LNCAP (cell line): ENCODE measurements around the gene BNIP3.

Experiments used
- TF ChIP-seq, protein P1 (sequence below): fragments of 450-650 bp; IDR thresholded peaks from 2 replicates; pipeline ENCODE4 v1.5.1; 2017; ENCODE audit warnings: mild to moderate bottlenecking

The BNIP3 gene

DNA sequence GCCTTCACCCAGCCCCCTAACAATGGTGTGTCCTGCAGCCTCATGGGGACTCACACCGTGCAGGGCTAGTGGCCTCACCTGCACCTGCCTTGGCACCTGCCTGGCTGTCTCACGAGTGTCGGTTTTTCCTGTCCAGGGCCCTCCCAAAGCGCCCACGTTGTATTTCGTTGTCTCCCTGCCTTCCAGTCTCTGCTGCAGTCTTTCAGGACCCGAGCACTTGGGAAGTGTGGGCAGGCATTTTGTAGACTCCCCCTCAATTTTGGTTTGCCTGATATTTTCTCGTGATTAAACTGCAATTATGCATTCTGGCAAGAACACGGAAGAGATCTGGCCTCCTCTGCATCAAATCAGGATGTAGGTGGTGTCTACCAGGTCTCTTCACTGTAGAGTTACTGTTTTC lies 17.9 kb downstream of the BNIP3 start:
- TF ChIP-seq, protein P1, sequence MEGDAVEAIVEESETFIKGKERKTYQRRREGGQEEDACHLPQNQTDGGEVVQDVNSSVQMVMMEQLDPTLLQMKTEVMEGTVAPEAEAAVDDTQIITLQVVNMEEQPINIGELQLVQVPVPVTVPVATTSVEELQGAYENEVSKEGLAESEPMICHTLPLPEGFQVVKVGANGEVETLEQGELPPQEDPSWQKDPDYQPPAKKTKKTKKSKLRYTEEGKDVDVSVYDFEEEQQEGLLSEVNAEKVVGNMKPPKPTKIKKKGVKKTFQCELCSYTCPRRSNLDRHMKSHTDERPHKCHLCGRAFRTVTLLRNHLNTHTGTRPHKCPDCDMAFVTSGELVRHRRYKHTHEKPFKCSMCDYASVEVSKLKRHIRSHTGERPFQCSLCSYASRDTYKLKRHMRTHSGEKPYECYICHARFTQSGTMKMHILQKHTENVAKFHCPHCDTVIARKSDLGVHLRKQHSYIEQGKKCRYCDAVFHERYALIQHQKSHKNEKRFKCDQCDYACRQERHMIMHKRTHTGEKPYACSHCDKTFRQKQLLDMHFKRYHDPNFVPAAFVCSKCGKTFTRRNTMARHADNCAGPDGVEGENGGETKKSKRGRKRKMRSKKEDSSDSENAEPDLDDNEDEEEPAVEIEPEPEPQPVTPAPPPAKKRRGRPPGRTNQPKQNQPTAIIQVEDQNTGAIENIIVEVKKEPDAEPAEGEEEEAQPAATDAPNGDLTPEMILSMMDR, result no peak

DNA sequence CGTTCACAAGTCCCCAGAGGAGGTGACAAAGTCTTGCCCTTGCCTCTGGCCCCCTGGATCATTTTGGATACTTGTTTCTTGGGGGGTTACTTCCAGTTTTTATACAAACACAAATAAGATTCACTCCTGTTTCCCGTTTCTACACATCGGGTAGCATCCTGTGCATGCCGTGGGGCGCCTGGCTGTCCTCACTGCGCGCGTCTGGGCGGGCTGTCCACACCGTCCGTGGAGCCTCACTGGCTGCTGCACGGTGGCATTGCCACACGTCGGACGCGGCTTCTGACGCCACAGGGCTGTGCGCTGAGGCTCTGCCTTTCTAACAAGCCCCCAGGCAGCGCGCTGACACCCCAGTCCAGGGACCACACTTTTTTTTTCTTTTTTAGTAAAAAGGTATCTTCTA lies 18.4 kb downstream of the BNIP3 start:
- TF ChIP-seq, protein P1, result no peak

DNA sequence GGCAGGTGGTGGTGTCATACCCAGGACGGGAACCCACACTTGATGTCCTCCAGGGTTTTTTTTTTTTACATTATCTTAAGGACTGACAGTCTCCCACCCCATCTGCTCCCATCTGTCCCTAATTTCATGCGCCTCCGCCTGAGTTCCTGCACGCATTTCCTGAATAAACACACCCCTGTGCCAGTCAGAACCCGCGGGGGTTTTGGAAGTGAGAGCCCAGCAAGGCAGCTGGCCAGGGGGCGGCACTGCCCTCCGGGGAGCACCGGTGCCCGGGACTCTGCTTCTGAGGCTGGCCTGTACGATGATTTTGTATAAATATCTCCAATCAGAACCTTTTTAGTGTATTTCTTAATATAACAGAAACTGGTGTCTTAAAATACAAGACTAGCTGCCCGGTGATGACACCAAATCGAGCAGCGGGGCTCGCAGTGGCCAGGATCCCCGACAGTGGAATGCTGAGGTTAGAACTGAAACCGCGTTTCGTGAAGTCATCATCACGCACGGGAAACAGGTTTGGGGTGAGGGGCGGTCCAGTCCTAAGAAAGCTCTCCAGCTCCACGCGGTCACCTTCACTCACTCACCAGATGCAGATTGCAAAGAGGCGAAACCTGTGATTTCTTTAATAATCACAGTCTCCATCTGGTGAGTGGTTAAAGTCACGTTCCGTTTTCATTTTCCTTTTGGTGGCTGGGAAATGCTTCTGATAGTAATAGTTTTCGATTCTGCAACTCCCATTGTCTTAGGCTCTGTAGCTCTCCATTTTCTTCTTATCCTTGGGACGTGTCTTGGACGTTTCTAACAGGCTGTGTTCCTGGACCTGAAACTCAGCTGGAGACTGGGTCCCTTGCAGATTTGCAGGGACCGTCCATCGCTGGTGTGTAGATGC lies 19.7 kb downstream of the BNIP3 start:
- TF ChIP-seq, protein P1, result no peak

DNA sequence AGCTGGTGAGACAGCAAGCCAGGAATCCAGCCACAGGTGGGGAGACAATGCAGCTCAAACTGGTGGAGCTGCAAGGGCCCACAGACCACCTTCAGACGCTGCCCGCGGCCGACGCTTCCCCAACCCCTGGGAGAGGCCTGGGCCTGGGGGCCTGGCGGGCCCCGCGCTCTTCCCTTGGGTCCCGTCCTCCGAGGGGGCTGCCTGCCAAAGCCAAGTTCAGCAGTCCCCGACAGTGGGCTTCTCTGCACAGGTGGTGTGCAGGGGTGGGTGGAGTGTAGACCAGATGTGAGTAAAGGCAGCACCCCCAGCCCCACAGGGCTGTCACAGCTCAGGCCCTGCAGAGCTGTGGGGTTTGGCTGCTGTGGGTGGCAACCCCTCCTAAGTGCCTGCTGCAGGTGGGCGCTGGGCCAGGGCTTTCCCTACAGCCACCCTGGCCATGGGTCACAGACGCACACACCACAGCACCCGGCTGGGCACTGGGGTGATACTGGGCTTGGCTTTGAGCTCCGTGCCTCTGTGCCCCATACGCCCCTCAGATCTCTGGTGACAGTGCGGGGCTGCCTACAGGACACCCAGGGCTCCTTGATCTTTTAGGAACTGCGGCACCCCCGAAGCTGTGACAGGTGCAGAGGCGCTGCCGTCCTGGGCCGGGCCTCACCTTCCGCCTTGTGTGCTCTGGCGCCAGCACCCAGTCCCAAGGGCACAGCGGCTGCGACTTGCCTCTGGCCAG lies 20.5 kb downstream of the BNIP3 start:
- TF ChIP-seq, protein P1, result no peak

DNA sequence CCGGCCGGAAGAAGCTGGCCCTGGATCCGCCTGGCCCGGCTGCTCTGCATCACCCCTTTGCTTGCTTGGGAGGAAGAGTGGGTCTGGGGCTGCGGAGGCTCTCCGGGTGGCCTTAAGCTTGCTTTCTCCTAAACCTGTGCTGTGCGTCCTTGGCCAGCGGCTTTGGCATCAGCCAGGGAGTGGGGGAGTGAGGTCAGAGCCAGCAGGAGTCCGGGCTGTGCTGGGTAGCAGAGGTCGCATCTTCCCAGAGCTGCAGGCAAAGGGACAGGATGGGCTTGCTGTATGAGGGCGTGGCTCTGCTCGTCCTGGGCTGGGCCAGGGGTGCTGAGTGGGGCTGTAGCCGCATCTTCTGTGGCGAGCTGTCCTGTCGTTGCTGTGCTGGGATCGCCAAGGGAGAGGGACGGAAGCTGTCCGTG lies 21.1 kb downstream of the BNIP3 start:
- TF ChIP-seq, protein P1, result no peak

DNA sequence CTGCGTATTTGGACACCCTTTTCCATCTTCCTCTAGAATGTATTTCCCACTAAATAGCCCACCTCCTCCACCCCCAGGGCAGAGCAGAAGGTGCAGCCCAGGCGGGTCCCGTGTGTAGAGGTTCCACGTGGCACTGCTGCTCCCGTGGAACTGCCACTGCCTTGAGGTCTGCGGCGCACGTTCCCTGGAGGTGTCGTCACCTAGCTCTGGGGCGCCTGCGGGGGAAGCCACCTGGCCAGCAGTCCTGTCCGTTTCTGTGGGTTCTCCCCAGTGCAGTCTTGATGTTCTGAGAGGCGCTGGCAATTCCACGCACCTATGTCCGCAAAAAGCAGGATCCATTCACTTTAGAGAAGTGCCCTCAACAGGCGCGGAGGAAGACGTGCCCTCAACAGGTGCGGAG lies 21.9 kb downstream of the BNIP3 start:
- TF ChIP-seq, protein P1, result no peak

DNA sequence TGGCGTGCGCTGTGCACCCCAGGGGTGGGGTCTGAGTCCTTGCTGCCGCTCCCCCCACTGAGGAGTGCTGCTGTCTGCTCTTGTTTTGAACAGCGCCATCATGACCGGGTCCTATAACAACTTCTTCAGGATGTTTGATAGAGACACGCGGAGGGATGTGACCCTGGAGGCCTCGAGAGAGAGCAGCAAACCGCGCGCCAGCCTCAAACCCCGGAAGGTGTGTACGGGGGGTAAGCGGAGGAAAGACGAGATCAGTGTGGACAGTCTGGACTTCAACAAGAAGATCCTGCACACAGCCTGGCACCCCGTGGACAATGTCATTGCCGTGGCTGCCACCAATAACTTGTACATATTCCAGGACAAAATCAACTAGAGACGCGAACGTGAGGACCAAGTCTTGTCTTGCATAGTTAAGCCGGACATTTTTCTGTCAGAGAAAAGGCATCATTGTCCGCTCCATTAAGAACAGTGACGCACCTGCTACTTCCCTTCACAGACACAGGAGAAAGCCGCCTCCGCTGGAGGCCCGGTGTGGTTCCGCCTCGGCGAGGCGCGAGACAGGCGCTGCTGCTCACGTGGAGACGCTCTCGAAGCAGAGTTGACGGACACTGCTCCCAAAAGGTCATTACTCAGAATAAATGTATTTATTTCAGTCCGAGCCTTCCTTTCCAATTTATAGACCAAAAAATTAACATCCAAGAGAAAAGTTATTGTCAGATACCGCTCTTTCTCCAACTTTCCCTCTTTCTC lies 26.0 kb downstream of the BNIP3 start:
- TF ChIP-seq, protein P1, result no peak
